SK-N-SH (cell line): Measurements from ENCODE around the gene KASH5. TPM values are rescaled to one million over a fixed set of nuclear protein-coding genes. Genes with fewer than 3 reads are reported as not detected.

Source experiments
- CTCF ChIA-PET: fragments of 300-600, 350-600 bp; formaldehyde crosslinking; extraction: SDS; loops from one replicate; lab custom pipeline; 2021; lab: Yijun Ruan, JAX
- POLR2A ChIA-PET: fragments of 350-600 bp; sonication (Branson Sonifier 250); formaldehyde crosslinking; extraction: SDS; loops from one replicate; lab custom pipeline; 2020; ENCODE audit warnings: antibody characterized with exemption, inconsistent platforms; lab: Yijun Ruan, JAX
- DNase-seq: peaks from one replicate; pipeline ENCODE4 v3.0.0; 2012
- H2AFZ ChIP-seq: fragments of 200-600 bp; sonication (generic); 2 replicates; pipeline ENCODE4 v1.8.1; 2016; ENCODE audit warnings: antibody characterized with exemption, mild to moderate bottlenecking, low read depth
- H3F3A ChIP-seq: fragments of 200-600 bp; sonication (generic); replicated peaks from 2 replicates; pipeline ENCODE3; 2016; ENCODE audit warnings: antibody characterized with exemption, mild to moderate bottlenecking; ENCODE audit not compliant: insufficient read depth
- H3K27ac ChIP-seq, 2 experiments: fragments of 200-500 bp in 1 of 2; fragments of 200-600 bp in 1 of 2; sonication (Bioruptor generic) in 1 of 2; sonication (generic), shearing (Covaris generic) in 1 of 2; 2 replicates each; pipeline versions ENCODE4 v1.5.1 to v1.6.1; 2014 to 2016; ENCODE audit warnings: low read depth in 2 of 2, inconsistent platforms in 1 of 2, low read length in 1 of 2, mild to moderate bottlenecking in 1 of 2, mixed read lengths in 1 of 2
- H3K27me3 ChIP-seq: fragments of 200-600 bp; sonication (generic), shearing (Covaris generic); 2 replicates; pipeline ENCODE4 v1.6.1; 2016; ENCODE audit warnings: mixed run types; ENCODE audit not compliant: insufficient read depth
- H3K36me3 ChIP-seq, 2 experiments: fragments of 200-500 bp in 1 of 2; fragments of 200-600 bp in 1 of 2; sonication (Bioruptor generic) in 1 of 2; sonication (generic) in 1 of 2; replicated peaks in 1 of 2; 2 replicates each; pipeline versions ENCODE3 to v1.5.1; 2014 to 2016; ENCODE audit warnings: low read length in 1 of 2, mild to moderate bottlenecking in 1 of 2; ENCODE audit not compliant: insufficient read depth in 2 of 2, control insufficient read depth in 1 of 2
- H3K4me1 ChIP-seq, 2 experiments: fragments of 200-500 bp in 1 of 2; fragments of 200-600 bp in 1 of 2; sonication (Bioruptor generic) in 1 of 2; sonication (generic), shearing (Covaris generic) in 1 of 2; 2 replicates each; pipeline versions ENCODE4 v1.5.1 to v1.6.1; 2014 to 2016; ENCODE audit warnings: low read depth in 1 of 2, low read length in 1 of 2, mixed run types in 1 of 2; ENCODE audit not compliant: insufficient read depth in 2 of 2, control insufficient read depth in 1 of 2
- H3K4me2 ChIP-seq: fragments of 200-600 bp; sonication (generic), shearing (Covaris generic); 2 replicates; pipeline ENCODE4 v1.6.1; 2017; ENCODE audit warnings: mixed run types
- H3K4me3 ChIP-seq, 2 experiments: fragments of 200-500 bp in 1 of 2; fragments of 200-600 bp in 1 of 2; sonication (Bioruptor generic) in 1 of 2; sonication (generic), shearing (Covaris generic) in 1 of 2; 2 replicates each; pipeline versions ENCODE4 v1.5.1 to v1.8.1; 2014 to 2016; ENCODE audit warnings: low read depth in 2 of 2, inconsistent platforms in 1 of 2, low read length in 1 of 2, mild to moderate bottlenecking in 1 of 2, mixed read lengths in 1 of 2, moderate library complexity in 1 of 2
- H3K79me2 ChIP-seq: fragments of 200-600 bp; sonication (generic); 2 replicates; pipeline ENCODE4 v1.8.1; 2017; ENCODE audit warnings: mild to moderate bottlenecking; ENCODE audit not compliant: insufficient read depth
- H3K9ac ChIP-seq: fragments of 200-600 bp; sonication (generic); 2 replicates; pipeline ENCODE4 v1.6.1; 2017; ENCODE audit warnings: mixed run types
- H3K9me2 ChIP-seq: fragments of 200-600 bp; sonication (generic); 2 replicates; pipeline ENCODE4 v1.6.1; 2017; ENCODE audit warnings: mixed run types
- H3K9me3 ChIP-seq: fragments of 200-600 bp; sonication (generic); 2 replicates; pipeline ENCODE4 v1.6.1; 2017; ENCODE audit warnings: mixed run types, mild to moderate bottlenecking, moderate library complexity
- H4K20me1 ChIP-seq: fragments of 200-600 bp; sonication (generic); 2 replicates; pipeline ENCODE4 v1.6.1; 2017; ENCODE audit warnings: mild to moderate bottlenecking, mixed run types; ENCODE audit not compliant: insufficient read depth
- EZH2phosphoT487 ChIP-seq: fragments of 200-600 bp; sonication (generic); IDR thresholded peaks from 2 replicates; pipeline ENCODE4 v1.6.1; 2017; ENCODE audit warnings: low read depth, mixed run types, mild to moderate bottlenecking, antibody characterized with exemption, moderate library complexity, borderline replicate concordance
- FOSL2 ChIP-seq: IDR thresholded peaks from 2 replicates; pipeline ENCODE4 v1.4.0; 2012; ENCODE audit warnings: low read depth, mild to moderate bottlenecking, moderate library complexity, borderline replicate concordance
- FOXM1 ChIP-seq: IDR thresholded peaks from 2 replicates; pipeline ENCODE4 v1.4.0; 2012; ENCODE audit warnings: low read depth, mild to moderate bottlenecking
- GATA2 ChIP-seq: sonication (generic); formaldehyde crosslinking; IDR thresholded peaks from 2 replicates; pipeline ENCODE4 v1.5.0; 2020; ENCODE audit warnings: mild to moderate bottlenecking, missing genetic modification reagents
- JUND ChIP-seq: IDR thresholded peaks from 2 replicates; pipeline ENCODE4 v1.4.0; 2012
- NFIC ChIP-seq: IDR thresholded peaks from 2 replicates; pipeline ENCODE4 v1.4.0; 2012; ENCODE audit warnings: borderline replicate concordance
- POLR2AphosphoS5 ChIP-seq: IDR thresholded peaks from 2 replicates; pipeline ENCODE4 v1.6.1; 2012; ENCODE audit warnings: low read depth, low read length
- RAD21 ChIP-seq: IDR thresholded peaks from 2 replicates; pipeline ENCODE4 v1.6.1; 2012; ENCODE audit warnings: mild to moderate bottlenecking, low read length
- SIN3A ChIP-seq: IDR thresholded peaks from 2 replicates; pipeline ENCODE4 v1.6.1; 2012; ENCODE audit warnings: low read depth, mild to moderate bottlenecking, low read length, moderate library complexity, borderline replicate concordance
- SMC3 ChIP-seq: IDR thresholded peaks from 2 replicates; pipeline ENCODE4 v1.6.1; 2012; ENCODE audit warnings: low read depth, low read length, improper control_type of control experiment
- TEAD4 ChIP-seq: IDR thresholded peaks from 2 replicates; pipeline ENCODE4 v1.4.0; 2012; ENCODE audit warnings: mild to moderate bottlenecking, borderline replicate concordance; ENCODE audit not compliant: insufficient read depth
- WGBS: methylation state at CpG from one replicate; pipeline ENCODE4 v1.1.6; 2017; ENCODE audit warnings: low lambda C conversion rate; 5-methylcytosine and 5-hydroxymethylcytosine counted together
- polyA plus RNA-seq, 3 experiments: library from polyadenylated mRNA; depleted of rRNA; stranded (reverse); fragments of >200 nt; gene quantifications; 2 replicates each; pipeline ENCODE4 v1.2.3, GENCODE V29; 2012
- TF ChIP-seq, protein P1 (sequence below): fragments of 200-600 bp; sonication (generic); IDR thresholded peaks from 2 replicates; pipeline ENCODE4 v1.6.1; 2017; ENCODE audit warnings: antibody characterized with exemption, mild to moderate bottlenecking, moderate library complexity
- TF ChIP-seq, protein P2 (sequence below): IDR thresholded peaks from 2 replicates; pipeline ENCODE4 v1.4.0; 2012; ENCODE audit warnings: low read depth
- TF ChIP-seq, protein P3 (sequence below): IDR thresholded peaks from 2 replicates; pipeline ENCODE4 v1.6.1; 2012; ENCODE audit warnings: mild to moderate bottlenecking, low read depth, low read length, moderate library complexity
- TF ChIP-seq, protein P4 (sequence below): IDR thresholded peaks from 2 replicates; pipeline ENCODE4 v1.4.0; 2012; ENCODE audit warnings: low read depth, borderline replicate concordance
- TF ChIP-seq, protein P5 (sequence below): IDR thresholded peaks from 2 replicates; pipeline ENCODE4 v1.4.0; 2012; ENCODE audit warnings: low read depth, borderline replicate concordance
- TF ChIP-seq, protein P6 (sequence below): fragments of 150-350 bp; IDR thresholded peaks from 2 replicates; pipeline ENCODE4 v1.6.1; 2016; ENCODE audit warnings: mild to moderate bottlenecking, low read depth, low read length

Gene KASH5
- polyA plus RNA-seq, 1 of the 3 experiments (the other 2 are of a cell fraction), result 0.20 TPM

DNA sequence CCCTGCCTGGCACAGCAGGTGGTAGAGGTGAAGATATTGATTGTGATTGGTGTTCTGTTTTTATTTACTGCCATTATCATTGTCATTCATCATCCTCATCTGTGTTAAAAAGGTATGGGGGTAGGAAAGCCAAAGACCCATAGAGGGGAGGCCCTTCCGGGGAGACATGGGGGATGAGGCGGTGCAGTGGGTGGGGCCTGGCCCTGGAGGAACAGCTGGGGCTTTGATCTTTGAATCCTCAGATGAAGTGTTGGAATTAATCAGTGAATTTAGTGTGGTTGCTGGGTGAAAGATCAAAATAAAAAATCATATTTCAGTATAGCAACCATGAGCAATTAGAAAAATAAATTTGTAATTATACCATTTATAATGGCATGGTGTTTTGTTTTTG lies 27.8 kb downstream of the KASH5 start (continued):
- TF ChIP-seq, protein P1, sequence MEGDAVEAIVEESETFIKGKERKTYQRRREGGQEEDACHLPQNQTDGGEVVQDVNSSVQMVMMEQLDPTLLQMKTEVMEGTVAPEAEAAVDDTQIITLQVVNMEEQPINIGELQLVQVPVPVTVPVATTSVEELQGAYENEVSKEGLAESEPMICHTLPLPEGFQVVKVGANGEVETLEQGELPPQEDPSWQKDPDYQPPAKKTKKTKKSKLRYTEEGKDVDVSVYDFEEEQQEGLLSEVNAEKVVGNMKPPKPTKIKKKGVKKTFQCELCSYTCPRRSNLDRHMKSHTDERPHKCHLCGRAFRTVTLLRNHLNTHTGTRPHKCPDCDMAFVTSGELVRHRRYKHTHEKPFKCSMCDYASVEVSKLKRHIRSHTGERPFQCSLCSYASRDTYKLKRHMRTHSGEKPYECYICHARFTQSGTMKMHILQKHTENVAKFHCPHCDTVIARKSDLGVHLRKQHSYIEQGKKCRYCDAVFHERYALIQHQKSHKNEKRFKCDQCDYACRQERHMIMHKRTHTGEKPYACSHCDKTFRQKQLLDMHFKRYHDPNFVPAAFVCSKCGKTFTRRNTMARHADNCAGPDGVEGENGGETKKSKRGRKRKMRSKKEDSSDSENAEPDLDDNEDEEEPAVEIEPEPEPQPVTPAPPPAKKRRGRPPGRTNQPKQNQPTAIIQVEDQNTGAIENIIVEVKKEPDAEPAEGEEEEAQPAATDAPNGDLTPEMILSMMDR, result no peak

GRCh38 chr19:49417088-49417487 lies 29.0 kb downstream of the KASH5 start:
- Histone ChIP-seq H3K36me3 (no peaks in the 10 kb centered on the region), H2AFZ (no peak overlapping the region), H3K4me2 (no peak overlapping the region), H3K9me2 (no peaks in the 10 kb centered on the region), H3K9me3 (no peaks in the 10 kb centered on the region), H3K9ac (no peak overlapping the region), H3K27me3 (peaks cover 57% of the 10 kb centered on the region), H3K4me3 (no peak overlapping the region), H3K27ac (no peak overlapping the region), H3K79me2 (no peaks in the 10 kb centered on the region), H3K4me1 (peaks cover 0 to 15% of the 10 kb centered on the region in 2 experiments; a peak in 2 of 4 replicates), H4K20me1 (no peaks in the 10 kb centered on the region), H3F3A (peaks cover 7% of the 10 kb centered on the region)
- WGBS, result 83% methylated on average over 4 of the region's 7 CpGs
- TF ChIP-seq NFIC (no peak), FOXM1 (no peak), RAD21 (no peak), POLR2AphosphoS5 (no peak), SIN3A (no peak), EZH2phosphoT487 (no peak), JUND (no peak), GATA2 (no peak), SMC3 (no peak), TEAD4 (no peak), FOSL2 (no peak)
- TF ChIP-seq, protein P2, sequence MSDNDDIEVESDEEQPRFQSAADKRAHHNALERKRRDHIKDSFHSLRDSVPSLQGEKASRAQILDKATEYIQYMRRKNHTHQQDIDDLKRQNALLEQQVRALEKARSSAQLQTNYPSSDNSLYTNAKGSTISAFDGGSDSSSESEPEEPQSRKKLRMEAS, result no peak
- TF ChIP-seq, protein P3, sequence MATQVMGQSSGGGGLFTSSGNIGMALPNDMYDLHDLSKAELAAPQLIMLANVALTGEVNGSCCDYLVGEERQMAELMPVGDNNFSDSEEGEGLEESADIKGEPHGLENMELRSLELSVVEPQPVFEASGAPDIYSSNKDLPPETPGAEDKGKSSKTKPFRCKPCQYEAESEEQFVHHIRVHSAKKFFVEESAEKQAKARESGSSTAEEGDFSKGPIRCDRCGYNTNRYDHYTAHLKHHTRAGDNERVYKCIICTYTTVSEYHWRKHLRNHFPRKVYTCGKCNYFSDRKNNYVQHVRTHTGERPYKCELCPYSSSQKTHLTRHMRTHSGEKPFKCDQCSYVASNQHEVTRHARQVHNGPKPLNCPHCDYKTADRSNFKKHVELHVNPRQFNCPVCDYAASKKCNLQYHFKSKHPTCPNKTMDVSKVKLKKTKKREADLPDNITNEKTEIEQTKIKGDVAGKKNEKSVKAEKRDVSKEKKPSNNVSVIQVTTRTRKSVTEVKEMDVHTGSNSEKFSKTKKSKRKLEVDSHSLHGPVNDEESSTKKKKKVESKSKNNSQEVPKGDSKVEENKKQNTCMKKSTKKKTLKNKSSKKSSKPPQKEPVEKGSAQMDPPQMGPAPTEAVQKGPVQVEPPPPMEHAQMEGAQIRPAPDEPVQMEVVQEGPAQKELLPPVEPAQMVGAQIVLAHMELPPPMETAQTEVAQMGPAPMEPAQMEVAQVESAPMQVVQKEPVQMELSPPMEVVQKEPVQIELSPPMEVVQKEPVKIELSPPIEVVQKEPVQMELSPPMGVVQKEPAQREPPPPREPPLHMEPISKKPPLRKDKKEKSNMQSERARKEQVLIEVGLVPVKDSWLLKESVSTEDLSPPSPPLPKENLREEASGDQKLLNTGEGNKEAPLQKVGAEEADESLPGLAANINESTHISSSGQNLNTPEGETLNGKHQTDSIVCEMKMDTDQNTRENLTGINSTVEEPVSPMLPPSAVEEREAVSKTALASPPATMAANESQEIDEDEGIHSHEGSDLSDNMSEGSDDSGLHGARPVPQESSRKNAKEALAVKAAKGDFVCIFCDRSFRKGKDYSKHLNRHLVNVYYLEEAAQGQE, result no peak
- TF ChIP-seq, protein P4, sequence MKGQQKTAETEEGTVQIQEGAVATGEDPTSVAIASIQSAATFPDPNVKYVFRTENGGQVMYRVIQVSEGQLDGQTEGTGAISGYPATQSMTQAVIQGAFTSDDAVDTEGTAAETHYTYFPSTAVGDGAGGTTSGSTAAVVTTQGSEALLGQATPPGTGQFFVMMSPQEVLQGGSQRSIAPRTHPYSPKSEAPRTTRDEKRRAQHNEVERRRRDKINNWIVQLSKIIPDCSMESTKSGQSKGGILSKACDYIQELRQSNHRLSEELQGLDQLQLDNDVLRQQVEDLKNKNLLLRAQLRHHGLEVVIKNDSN, result no peak
- TF ChIP-seq, protein P5, sequence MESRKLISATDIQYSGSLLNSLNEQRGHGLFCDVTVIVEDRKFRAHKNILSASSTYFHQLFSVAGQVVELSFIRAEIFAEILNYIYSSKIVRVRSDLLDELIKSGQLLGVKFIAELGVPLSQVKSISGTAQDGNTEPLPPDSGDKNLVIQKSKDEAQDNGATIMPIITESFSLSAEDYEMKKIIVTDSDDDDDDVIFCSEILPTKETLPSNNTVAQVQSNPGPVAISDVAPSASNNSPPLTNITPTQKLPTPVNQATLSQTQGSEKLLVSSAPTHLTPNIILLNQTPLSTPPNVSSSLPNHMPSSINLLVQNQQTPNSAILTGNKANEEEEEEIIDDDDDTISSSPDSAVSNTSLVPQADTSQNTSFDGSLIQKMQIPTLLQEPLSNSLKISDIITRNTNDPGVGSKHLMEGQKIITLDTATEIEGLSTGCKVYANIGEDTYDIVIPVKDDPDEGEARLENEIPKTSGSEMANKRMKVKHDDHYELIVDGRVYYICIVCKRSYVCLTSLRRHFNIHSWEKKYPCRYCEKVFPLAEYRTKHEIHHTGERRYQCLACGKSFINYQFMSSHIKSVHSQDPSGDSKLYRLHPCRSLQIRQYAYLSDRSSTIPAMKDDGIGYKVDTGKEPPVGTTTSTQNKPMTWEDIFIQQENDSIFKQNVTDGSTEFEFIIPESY, result no peak
- TF ChIP-seq, protein P6, sequence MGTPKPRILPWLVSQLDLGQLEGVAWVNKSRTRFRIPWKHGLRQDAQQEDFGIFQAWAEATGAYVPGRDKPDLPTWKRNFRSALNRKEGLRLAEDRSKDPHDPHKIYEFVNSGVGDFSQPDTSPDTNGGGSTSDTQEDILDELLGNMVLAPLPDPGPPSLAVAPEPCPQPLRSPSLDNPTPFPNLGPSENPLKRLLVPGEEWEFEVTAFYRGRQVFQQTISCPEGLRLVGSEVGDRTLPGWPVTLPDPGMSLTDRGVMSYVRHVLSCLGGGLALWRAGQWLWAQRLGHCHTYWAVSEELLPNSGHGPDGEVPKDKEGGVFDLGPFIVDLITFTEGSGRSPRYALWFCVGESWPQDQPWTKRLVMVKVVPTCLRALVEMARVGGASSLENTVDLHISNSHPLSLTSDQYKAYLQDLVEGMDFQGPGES, result no peak
- TF ChIP-seq, protein P1, result no peak
- ChIA-PET POLR2A (no interaction called here), CTCF (interaction anchor here (1.6 to 17.5 kb wide), 2 partner anchors 25 to 26 kb away, joined by 5 to 108 read pairs; no protein-coding TSS in a partner anchor)
- no peak for DNase-seq
